DLD1 (cell line): ENCODE measurements around the gene DPF1.

ENCODE experiments used
- in situ Hi-C: cut with HindIII; loops from 2 replicates; pipeline ENCODE4 v1.10.0; 2017; ENCODE audit warnings: low sequenced_read_pairs

DPF1 gene

DNA sequence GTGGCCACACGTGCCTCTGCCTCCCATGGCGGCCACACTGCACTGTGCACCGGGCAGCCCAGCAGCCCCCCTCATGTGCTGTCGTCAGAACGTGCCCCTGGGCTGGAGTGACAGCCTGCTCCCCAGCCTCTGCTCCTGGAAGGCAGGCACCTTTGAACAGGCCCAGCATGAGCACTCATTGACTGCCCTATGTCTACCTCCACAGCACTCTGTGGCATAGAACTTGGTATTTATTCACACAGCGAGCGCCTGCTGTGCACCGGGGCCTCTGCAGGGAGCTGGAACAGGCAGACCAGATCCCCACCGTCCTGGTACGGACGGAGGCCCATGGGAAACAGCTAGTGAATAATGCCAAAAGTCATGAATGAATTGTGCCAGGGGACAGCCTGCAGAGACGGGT lies 53.7 kb downstream of the DPF1 start:
- in situ Hi-C loops = no loop called here

- in situ Hi-C loops = no loop called here
These were observed 55.4 kb downstream of the DPF1 start for GRCh38 chr19:38168637-38169036.

- in situ Hi-C loops = no loop called here
These were observed 58.7 kb downstream of the DPF1 start for GRCh38 chr19:38165335-38165734.

DNA sequence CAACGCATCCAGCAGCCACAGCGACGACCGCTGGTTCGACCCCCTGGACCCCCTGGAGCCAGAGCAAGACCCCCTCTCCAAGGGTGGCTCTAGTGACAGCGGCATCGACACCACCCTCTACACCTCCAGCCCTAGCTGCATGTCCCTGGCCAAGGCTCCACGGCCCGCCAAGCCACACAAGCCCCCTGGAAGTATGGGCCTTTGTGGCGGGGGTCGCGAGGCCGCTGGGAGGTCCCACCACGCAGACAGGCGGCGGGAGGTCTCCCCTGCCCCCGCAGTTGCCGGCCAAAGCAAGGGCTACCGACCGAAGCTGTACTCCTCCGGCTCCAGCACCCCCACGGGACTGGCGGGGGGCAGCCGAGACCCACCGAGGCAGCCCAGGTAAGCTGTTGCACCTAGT lies 59.5 kb downstream of the DPF1 start:
- in situ Hi-C loops = no loop called here

GRCh38 chr19:38163419-38164290 lies 60.4 kb downstream of the DPF1 start:
- in situ Hi-C loops = no loop called here

DNA sequence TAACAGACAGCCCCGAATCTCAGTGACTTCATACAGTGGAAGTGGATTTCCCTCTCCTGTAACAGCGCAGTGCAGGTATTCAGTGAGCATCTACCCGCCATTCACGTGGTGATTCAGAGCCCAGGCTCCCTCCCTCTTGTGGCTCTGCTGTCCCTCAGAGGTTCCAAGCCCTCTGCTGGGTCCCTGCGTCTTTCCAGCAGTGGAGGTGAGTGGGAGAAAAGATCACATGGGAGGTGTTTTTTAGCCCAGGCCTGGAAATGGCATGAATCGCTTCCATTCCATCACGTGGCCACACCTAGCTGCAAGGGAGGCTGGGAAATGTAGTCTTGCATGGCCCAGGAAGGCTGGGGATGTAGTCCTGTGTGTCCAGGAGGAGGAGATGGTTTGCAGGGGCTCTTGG lies 61.4 kb downstream of the DPF1 start:
- in situ Hi-C loops = no loop called here

DNA sequence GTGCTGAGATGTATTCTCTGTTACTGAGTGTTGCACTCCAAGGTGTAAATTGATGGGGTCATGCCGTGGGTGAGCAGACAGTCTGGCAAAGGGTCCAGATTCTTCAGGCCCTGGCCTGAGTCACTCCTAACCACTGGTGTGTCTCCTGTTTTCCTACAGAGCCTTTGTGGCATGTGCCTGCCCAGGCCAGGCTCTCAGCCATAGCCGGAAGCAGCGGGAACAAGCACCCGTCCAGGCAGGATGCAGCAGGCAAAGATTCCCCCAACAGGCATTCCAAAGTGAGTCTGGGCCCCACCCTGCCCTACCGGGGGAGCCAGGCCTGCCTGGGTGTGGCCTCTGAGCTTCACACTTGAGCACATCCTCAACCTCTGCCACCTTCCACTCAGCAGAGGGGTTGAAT lies 61.9 kb downstream of the DPF1 start:
- in situ Hi-C loops = no loop called here
